Measurements from ENCODE around the gene NCAPG2.
"Not testable (repeated sequence)": the region's sequence is repeated elsewhere in the genome, so short reads cannot be mapped to it uniquely, and the experiment has no call there.

NCAPG2 gene

GRCh38 chr7:158664406-158664805, 40.2 kb downstream of the NCAPG2 start:
- no peak for DNase-seq

GRCh38 chr7:158663428-158663741, 41.2 kb downstream of the NCAPG2 start:
- no peak for DNase-seq

GRCh38 chr7:158662610-158663427, 41.8 kb downstream of the NCAPG2 start:
- DNase-seq: no peak

GRCh38 chr7:158658475-158658874, 46.1 kb downstream of the NCAPG2 start:
- no peak for DNase-seq

- DNase-seq: no peak
These were observed 47.3 kb downstream of the NCAPG2 start for GRCh38 chr7:158657189-158657746.

GRCh38 chr7:158655931-158656441, 48.6 kb downstream of the NCAPG2 start:
- peak; percentile 79 for DNase-seq

GRCh38 chr7:158655507-158655906, 49.1 kb downstream of the NCAPG2 start:
- DNase-seq: no peak

GRCh38 chr7:158651968-158652565, 52.5 kb downstream of the NCAPG2 start:
- DNase-seq: no peak

GRCh38 chr7:158650821-158651225, 53.8 kb downstream of the NCAPG2 start:
- DNase-seq: no peak

- no peak for DNase-seq
These were observed 55.3 kb downstream of the NCAPG2 start for GRCh38 chr7:158649279-158649678.

- no peak for DNase-seq
These were observed 55.8 kb downstream of the NCAPG2 start for GRCh38 chr7:158648787-158649186.

GRCh38 chr7:158648168-158648567, 56.4 kb downstream of the NCAPG2 start:
- no peak for DNase-seq

- DNase-seq: no peak
These were observed 57.2 kb downstream of the NCAPG2 start for GRCh38 chr7:158647475-158647792.

- DNase-seq: peak; percentile 39
These were observed 57.7 kb downstream of the NCAPG2 start for GRCh38 chr7:158646766-158647474.

GRCh38 chr7:158645842-158646241, 58.8 kb downstream of the NCAPG2 start:
- no peak for DNase-seq

- no peak for DNase-seq
These were observed 62.5 kb downstream of the NCAPG2 start for GRCh38 chr7:158642149-158642548.

GRCh38 chr7:158638001-158638400, 66.6 kb downstream of the NCAPG2 start:
- no peak for DNase-seq

GRCh38 chr7:158633055-158633956, 71.3 kb downstream of the NCAPG2 start:
- no peak for DNase-seq

- DNase-seq: no peak
These were observed 72.9 kb downstream of the NCAPG2 start for GRCh38 chr7:158631574-158632195.

- not testable (repeated sequence) for DNase-seq
These were observed 78.3 kb downstream of the NCAPG2 start for GRCh38 chr7:158626289-158626688.

GRCh38 chr7:158623241-158623640, 81.4 kb downstream of the NCAPG2 start:
- no peak for DNase-seq

GRCh38 chr7:158620839-158621441, 83.7 kb downstream of the NCAPG2 start:
- no peak for DNase-seq

Data from stimulated activated CD4-positive, alpha-beta T cell treated with anti-CD3 and anti-CD28 coated beads, Interleukin-15, amount 100 ng/mL, for 24 hours (primary cell).